Neural progenitor cell (in vitro differentiated cells): Measurements from ENCODE around the gene PSAPL1.

ENCODE experiments used
- EZH2phosphoT487 ChIP-seq: fragments of 200-600 bp; sonication (generic); IDR thresholded peaks from 2 replicates; pipeline ENCODE4 v1.6.1; 2017; ENCODE audit warnings: antibody characterized with exemption
- TF ChIP-seq, protein P1 (sequence below): fragments of 200-600 bp; sonication (generic); IDR thresholded peaks from 2 replicates; pipeline ENCODE4 v1.5.1; 2017; ENCODE audit warnings: antibody characterized with exemption, mild to moderate bottlenecking

DNA sequence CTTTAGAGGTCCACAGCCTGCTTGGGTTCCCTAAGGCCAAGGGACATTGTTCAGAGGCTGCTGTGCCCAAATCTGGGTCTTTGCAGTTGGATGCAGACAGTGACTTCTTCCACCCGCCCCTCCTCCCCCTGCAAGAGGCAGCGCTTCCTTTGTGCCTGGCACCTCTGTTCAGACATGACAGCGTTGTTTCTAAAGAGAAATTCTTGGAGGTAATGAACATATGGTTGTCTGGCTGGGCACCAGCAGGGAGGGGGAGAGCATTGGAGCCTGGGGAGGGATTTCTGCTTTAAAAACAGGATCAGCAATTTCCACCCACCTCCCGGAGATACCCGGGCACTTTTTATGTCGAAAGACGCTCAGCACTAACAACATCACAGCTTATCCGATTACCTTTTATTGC, 51.5 kb downstream of the PSAPL1 start:
- TF ChIP-seq, protein P1, sequence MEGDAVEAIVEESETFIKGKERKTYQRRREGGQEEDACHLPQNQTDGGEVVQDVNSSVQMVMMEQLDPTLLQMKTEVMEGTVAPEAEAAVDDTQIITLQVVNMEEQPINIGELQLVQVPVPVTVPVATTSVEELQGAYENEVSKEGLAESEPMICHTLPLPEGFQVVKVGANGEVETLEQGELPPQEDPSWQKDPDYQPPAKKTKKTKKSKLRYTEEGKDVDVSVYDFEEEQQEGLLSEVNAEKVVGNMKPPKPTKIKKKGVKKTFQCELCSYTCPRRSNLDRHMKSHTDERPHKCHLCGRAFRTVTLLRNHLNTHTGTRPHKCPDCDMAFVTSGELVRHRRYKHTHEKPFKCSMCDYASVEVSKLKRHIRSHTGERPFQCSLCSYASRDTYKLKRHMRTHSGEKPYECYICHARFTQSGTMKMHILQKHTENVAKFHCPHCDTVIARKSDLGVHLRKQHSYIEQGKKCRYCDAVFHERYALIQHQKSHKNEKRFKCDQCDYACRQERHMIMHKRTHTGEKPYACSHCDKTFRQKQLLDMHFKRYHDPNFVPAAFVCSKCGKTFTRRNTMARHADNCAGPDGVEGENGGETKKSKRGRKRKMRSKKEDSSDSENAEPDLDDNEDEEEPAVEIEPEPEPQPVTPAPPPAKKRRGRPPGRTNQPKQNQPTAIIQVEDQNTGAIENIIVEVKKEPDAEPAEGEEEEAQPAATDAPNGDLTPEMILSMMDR, result no peak
- TF ChIP-seq EZH2phosphoT487, result no peak
